GM18502 (cell line): ENCODE results near the gene RASA1.
A peak's percentile ranks its signal among the peaks of the same experiment; 100 is the strongest.
"Not testable (repeated sequence)": the region's sequence is repeated elsewhere in the genome, so short reads cannot be mapped to it uniquely, and the experiment has no call there.

Experiments
- ATAC-seq: cut with Tn5 transposase; IDR thresholded peaks from one replicate; pipeline ENCODE4 v1.9.1; 2021; ENCODE audit warnings: mild to moderate bottlenecking; ENCODE audit not compliant: unreplicated experiment, poor library complexity

The RASA1 gene

GRCh38 chr5:87267574-87268125, at the start of gene RASA1:
TSS of gene RASA1 (plus strand) at chr5:87267883. CDS start at chr5:87268452, 569 bp downstream.
- peak; percentile 48 for ATAC-seq

- no peak for ATAC-seq
Observed at GRCh38 chr5:87229780-87230179, 37.9 kb upstream of the RASA1 start.

DNA sequence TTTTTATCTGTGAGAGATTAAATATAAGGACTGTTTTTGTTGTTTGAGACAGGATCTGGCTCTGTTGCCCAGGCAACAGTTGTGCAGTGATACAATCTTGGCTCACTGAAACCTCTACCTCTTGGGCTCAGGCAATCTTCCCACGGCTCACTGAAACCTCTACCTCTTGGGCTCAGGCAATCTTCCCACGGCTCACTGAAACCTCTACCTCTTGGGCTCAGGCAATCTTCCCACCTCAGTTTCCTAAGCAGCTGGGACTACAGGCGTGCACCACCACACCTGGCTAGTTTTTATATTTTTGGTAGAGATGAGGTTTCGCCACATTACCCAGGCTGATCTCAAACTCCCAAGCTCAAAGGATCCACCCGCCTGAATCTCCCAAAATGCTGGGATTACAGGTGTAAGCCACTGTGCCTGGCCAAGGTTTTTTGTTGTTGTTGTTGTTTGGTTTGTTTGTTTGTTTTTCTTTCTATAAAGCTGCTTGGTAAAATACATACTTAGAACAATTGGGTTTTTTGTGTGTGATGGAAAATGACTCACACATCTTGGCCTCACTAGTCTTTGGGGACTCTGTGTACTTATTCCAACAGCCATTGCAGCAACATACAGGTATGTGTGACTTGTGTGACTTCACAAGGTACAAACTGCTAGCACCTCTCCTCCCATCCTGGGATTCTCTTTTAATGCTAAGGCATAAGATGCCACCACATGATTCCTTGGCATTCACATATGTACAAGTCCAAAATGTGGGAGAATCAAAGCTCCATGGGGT, 36.5 kb upstream of the RASA1 start:
- peak; percentile 95 for ATAC-seq

DNA sequence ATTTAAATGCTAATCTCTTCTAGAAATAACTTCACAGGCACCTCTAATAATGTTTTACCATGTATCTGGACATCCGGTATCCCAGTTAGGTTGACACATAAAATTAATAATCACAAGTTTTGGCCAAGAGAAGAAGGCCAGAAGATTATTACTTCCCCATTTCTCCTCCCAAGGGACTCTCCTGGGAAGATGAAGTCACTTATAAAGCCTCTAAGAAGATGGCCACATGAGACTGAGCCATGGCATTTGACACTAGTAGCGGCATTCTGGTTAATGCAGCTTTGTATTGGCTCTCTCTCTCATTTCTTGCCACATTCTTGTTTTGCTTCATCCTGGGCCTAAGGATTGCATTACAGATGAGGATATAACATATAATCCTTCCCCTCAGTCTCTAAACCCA, 34.5 kb upstream of the RASA1 start:
- no peak for ATAC-seq

GRCh38 chr5:87241555-87241954, 26.1 kb upstream of the RASA1 start:
- ATAC-seq: no peak

DNA sequence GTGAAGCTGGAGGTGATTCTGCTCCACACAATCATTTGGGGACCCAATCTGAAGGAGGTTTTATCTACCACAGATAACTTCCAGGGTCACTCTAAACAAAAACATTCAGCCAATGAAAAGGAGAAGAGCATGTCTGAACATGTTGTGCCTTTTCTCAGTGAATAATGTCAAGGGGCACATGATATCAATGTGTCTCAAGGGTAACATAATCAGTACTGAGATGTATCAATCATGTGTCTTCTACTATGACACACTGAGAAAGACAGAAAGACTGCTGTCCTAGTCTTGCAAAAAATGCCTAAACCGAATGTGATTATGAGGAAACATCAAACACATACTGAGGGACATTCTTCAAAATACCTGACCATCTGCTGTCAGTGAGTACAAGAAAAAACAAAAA, 25.4 kb upstream of the RASA1 start:
- ATAC-seq: peak; percentile 50

- peak; percentile 42 for ATAC-seq
Observed at GRCh38 chr5:87243161-87243844, 24.4 kb upstream of the RASA1 start.

GRCh38 chr5:87245451-87245850, 22.2 kb upstream of the RASA1 start:
- ATAC-seq: no peak

GRCh38 chr5:87246061-87246460, 21.6 kb upstream of the RASA1 start:
- no peak for ATAC-seq

DNA sequence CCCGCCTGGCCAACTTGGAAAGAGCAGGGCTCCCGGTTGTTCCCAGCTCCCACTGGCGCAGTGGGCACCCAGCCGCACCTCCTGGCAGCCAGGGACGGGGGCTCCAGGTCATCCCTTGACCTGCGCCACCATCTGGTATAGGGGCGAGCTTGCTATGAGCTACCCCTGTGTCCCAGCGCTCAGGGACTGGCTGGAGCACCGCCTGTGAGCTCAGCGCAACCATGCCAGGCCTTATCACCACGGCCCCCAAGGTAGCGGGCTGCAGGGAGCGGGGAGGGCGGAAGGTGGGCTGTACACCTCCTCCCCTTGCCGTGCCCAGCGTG, 15.4 kb upstream of the RASA1 start:
- ATAC-seq: no peak

- ATAC-seq: no peak
Observed at GRCh38 chr5:87254035-87254434, 13.6 kb upstream of the RASA1 start.

DNA sequence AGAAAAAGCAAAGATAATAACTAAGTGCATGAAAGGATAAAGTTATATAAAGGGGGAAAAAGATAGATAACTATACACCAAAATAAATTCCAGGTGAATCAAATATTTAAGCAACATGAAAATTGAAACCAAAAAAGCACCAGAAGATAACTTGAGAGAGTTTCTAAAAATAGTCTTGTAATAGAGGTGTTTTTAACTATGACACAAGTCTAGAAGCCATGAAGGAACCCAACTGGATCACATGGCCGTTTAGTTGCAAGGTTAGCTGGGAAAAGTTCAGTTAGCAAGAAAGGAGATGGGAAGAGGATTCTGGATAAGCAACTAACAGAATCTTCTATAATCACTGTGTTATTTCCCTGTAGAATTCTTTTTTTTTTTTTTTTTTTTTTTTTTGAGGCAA, 9.2 kb upstream of the RASA1 start:
- no peak for ATAC-seq

- no peak for ATAC-seq
Observed at GRCh38 chr5:87260604-87261192, 7.0 kb upstream of the RASA1 start.

GRCh38 chr5:87263498-87263897, 4.2 kb upstream of the RASA1 start:
- ATAC-seq: no peak

DNA sequence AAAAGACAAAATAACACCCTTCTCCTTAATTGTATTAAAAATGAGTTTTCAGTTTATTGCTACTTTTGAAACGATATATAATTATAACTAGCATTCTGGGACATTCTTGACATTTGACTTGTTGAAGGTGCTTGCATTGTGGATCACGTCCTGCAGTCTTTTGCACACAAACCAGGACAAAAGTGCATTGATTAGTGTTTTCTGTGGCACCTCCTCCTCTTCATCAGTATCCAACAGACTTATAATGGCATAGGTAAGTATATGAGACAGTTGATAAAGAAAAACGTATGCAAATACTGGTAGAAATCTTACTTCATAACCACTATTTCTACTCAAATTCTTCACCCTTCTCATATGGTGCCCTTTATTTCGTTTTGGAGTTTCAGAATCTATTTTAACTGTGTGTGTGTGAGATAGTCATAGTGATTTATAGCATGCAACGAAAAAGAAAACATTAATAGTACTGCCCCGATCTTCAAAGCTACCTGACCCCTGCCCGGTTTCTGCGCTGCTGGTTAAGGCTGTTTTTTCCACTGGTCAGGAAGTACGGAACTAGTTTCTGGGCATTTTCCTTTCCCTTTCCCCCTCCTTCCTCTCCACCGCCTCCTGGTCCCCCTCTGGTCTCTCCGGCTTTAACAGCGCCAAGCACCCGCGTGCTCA, 639 bp upstream of the RASA1 start:
- ATAC-seq: peak; percentile 33

GRCh38 chr5:87268126-87268969, 665 bp downstream of the RASA1 start:
- ATAC-seq: peak; percentile 62

DNA sequence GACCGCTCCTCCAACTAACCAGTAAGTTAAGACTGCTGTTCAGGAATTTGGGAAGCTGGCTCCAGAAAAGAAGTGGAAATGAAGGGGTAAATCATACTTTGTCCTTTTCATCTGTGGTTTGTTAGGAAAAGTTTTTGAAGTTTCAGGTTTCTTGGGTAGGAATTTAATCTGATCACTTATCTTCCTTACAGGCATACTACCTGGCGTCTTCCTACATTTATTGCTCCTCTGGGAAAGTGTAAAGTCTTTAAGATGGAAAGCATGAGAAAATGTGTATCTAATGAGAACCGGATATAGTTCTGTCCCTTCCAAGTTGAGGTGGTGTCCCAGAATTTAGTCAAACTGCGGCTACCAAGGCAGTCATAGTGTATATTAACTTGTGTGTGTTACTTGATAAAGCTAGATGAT, 1.3 kb downstream of the RASA1 start:
- ATAC-seq: no peak

GRCh38 chr5:87270888-87271287, 3.2 kb downstream of the RASA1 start:
- not testable (repeated sequence) for ATAC-seq

- ATAC-seq: no peak
Observed at GRCh38 chr5:87276655-87277054, 9.0 kb downstream of the RASA1 start.

GRCh38 chr5:87277279-87277835, 9.7 kb downstream of the RASA1 start:
- ATAC-seq: no peak
